Urinary bladder (tissue), 4 donors: Measurements from ENCODE around the gene ZCCHC7. TPM values are rescaled to one million over a fixed set of nuclear protein-coding genes. Genes with fewer than 3 reads are reported as not detected.
"Not testable (repeated sequence)": the region's sequence is repeated elsewhere in the genome, so short reads cannot be mapped to it uniquely, and the experiment has no call there.

Experiments used
- DNase-seq: peaks from one replicate; pipeline ENCODE4 v3.0.0-alpha.2; 2015; ENCODE audit errors: extremely low spot score
- H3K27ac ChIP-seq: one replicate; pipeline ENCODE4 v1.5.1; 2013; ENCODE audit warnings: low read depth, mild to moderate bottlenecking, moderate library complexity
- H3K36me3 ChIP-seq: one replicate; pipeline ENCODE4 v1.6.1; 2013; ENCODE audit warnings: mild to moderate bottlenecking, moderate library complexity; ENCODE audit not compliant: insufficient read depth
- H3K4me1 ChIP-seq: one replicate; pipeline ENCODE4 v1.6.1; 2013; ENCODE audit warnings: mild to moderate bottlenecking, moderate library complexity; ENCODE audit not compliant: insufficient read depth
- H3K4me3 ChIP-seq: one replicate; pipeline ENCODE4 v1.5.1; 2013; ENCODE audit warnings: low read depth, low read length
- WGBS: extraction: QIAGEN DNeasy Blood & Tissue Kit; methylation state at CpG from one replicate; pipeline ENCODE4 v1.1.7; 2013; 5-methylcytosine and 5-hydroxymethylcytosine counted together
- polyA plus RNA-seq: library from polyadenylated mRNA; stranded (reverse); fragments of 200-250 nt; gene quantifications from one replicate; pipeline ENCODE4 v1.2.3, GENCODE V29; 2013
- total RNA-seq: library from RNA; depleted of rRNA; stranded (reverse); fragments of >200 nt; gene quantifications from one replicate; pipeline ENCODE4 v1.2.3, GENCODE V29; 2014
- donor health status: healthy with polysubstance abuse.
- donor health status: healthy.

The ZCCHC7 gene
- total RNA-seq (40.7 TPM), polyA plus RNA-seq (10.9 TPM)

GRCh38 chr9:37119907-37120842 lies at the start of gene ZCCHC7:
TSS of gene ZCCHC7 (plus strand) at chr9:37120574.
- H3K27ac ChIP-seq = peak within 1 kb of the TSS; percentile 97
- H3K4me3 ChIP-seq = peak within 1 kb of the TSS; percentile 79
- peak; percentile 93 for DNase-seq
- no peaks in the 10 kb centered on the region for H3K4me1 ChIP-seq
- WGBS = 4% methylated on average over 82 of the region's 82 CpGs
- peaks cover 1% of the 10 kb centered on the region for H3K36me3 ChIP-seq

GRCh38 chr9:37074790-37075189 lies 45.6 kb upstream of the ZCCHC7 start:
- 63% methylated on average over 4 of the region's 4 CpGs for WGBS
- DNase-seq, H3K4me3 ChIP-seq, H3K36me3 ChIP-seq, H3K27ac ChIP-seq, H3K4me1 ChIP-seq: not testable (repeated sequence)

- Histone ChIP-seq H3K36me3 (no peaks in the 10 kb centered on the region), H3K27ac (peak overlapping the region; percentile 80), H3K4me3 (peak overlapping the region; percentile 71), H3K4me1 (no peaks in the 10 kb centered on the region)
- DNase-seq = peak; percentile 88
- 2% methylated on average over 63 of the region's 63 CpGs for WGBS
These were observed 40.8 kb upstream of the ZCCHC7 start for GRCh38 chr9:37079370-37080164.

DNA sequence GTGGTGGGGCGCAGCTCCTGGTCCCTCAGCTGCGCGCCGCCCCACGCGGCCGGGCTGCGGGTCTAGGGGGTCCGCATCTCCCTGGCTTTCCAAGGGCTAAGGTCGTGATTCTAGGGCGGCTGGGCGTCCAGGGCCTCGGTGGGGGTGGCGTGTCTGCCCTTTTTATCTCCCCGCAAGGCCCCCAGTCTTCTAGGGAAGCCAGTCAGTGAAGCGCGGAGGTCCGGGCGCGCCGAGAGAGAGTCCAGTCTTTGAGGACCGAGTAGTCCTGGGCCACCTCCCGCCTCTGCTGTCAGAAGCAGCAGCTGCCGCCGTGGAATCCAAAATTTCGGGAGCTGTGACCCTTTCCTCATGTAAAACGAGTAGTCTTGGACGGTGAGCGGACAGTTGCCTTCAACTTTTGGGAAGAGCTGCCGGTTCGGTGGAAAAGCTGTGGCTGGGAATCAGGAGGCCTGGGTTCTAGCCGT lies 40.2 kb upstream of the ZCCHC7 start:
- H3K36me3 ChIP-seq, DNase-seq, H3K4me1 ChIP-seq: not testable (repeated sequence)
- peak overlapping the region; percentile 80 for H3K27ac ChIP-seq
- WGBS = 1% methylated on average over 32 of the region's 32 CpGs
- peak overlapping the region; percentile 71 for H3K4me3 ChIP-seq

DNA sequence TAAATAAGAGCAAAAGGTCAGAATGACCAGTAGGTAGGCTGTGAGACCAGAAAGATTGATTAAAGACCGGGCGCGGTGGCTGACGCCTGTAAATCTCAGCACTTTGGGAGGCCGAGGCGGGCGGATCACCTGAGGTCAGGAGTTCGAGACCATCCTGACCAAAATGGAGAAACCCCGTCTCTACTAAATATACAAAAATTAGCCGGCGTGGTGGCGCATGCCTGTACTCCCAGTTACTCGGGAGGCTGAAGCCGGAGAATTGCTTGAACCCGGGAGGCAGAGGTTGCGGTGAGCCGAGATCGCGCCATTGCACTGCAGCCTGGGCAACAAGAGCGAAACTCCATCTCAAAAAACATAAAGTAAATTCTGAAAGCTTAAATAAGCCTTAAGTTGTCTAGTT lies 38.9 kb upstream of the ZCCHC7 start:
- WGBS = 98% methylated on average over 20 of the region's 20 CpGs
- H3K27ac ChIP-seq, H3K4me3 ChIP-seq, H3K4me1 ChIP-seq, H3K36me3 ChIP-seq, DNase-seq: not testable (repeated sequence)

DNA sequence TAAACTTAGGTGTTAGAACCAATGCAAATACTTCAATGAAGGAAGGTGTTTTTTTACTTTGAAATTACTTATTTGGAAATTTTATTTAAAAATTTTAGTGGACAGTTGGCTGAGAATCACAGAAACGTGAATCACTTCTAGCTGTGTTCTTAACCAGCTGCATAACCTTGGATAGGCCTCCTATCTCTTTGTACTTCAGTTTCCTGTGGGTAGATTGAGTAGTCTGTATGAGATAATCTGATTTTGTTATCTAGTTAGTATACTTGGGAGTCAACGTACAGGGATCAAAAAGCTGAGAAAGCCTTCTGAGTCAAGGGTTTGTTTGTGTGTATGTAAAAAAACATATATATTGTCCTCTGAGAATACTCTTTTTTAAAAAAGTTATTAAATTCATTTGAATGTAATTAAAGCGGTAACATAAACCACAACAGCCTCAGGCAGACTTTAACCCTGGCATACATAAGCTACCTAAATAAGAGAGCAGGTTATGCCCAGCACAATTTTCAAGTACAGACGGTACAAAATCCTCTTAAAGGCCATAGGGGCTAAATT lies 38.1 kb upstream of the ZCCHC7 start:
- 77% methylated on average over 4 of the region's 4 CpGs for WGBS
- H3K36me3 ChIP-seq = no peaks in the 10 kb centered on the region
- H3K4me1 ChIP-seq = no peaks in the 10 kb centered on the region
- H3K4me3 ChIP-seq = no peak overlapping the region
- DNase-seq = no peak
- no peak overlapping the region for H3K27ac ChIP-seq

GRCh38 chr9:37083654-37084053 lies 36.7 kb upstream of the ZCCHC7 start:
- Histone ChIP-seq H3K27ac (no peak overlapping the region), H3K4me3 (no peak overlapping the region), H3K36me3 (peaks cover under 1% of the 10 kb centered on the region), H3K4me1 (no peaks in the 10 kb centered on the region)
- no peak for DNase-seq

GRCh38 chr9:37085233-37085632 lies 35.1 kb upstream of the ZCCHC7 start:
- Histone ChIP-seq H3K4me1 (no peaks in the 10 kb centered on the region), H3K36me3 (peaks cover 2% of the 10 kb centered on the region), H3K27ac (no peak overlapping the region), H3K4me3 (no peak overlapping the region)
- 97% methylated on average over 1 of the region's 1 CpG for WGBS
- no peak for DNase-seq

- H3K36me3 ChIP-seq, H3K4me1 ChIP-seq, H3K4me3 ChIP-seq, DNase-seq, H3K27ac ChIP-seq: not testable (repeated sequence)
- 70% methylated on average over 3 of the region's 5 CpGs for WGBS
These were observed 27.6 kb upstream of the ZCCHC7 start for GRCh38 chr9:37092714-37093295.

DNA sequence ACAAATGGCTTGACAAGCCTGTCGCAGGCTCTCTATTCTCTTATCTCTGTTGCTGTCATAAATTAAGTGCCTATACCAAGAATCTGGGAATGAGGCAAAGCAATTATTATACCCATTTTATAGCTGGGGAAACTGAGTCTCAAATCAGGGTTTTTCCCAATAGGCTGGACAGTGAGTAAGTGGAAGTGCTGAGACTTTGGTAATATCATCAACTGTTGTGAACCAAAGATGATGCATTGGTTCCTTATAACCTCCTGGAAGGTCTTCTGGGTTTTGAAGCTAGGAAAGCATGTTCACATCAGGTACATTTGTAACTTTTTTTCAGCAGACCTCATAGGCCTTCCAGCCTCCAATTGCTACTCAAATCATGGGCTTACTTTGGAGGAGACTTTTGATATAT lies 25.6 kb upstream of the ZCCHC7 start:
- WGBS = 81% methylated on average over 1 of the region's 1 CpG
- Histone ChIP-seq H3K4me3 (no peak overlapping the region), H3K27ac (no peak overlapping the region), H3K36me3 (no peaks in the 10 kb centered on the region), H3K4me1 (no peaks in the 10 kb centered on the region)
- DNase-seq = no peak

- no peaks in the 10 kb centered on the region for H3K36me3 ChIP-seq
- no peak overlapping the region for H3K27ac ChIP-seq
- WGBS = 85% methylated on average over 4 of the region's 4 CpGs
- H3K4me3 ChIP-seq = no peak overlapping the region
- DNase-seq = no peak
- H3K4me1 ChIP-seq = no peaks in the 10 kb centered on the region
These were observed 23.7 kb upstream of the ZCCHC7 start for GRCh38 chr9:37096628-37097027.

DNA sequence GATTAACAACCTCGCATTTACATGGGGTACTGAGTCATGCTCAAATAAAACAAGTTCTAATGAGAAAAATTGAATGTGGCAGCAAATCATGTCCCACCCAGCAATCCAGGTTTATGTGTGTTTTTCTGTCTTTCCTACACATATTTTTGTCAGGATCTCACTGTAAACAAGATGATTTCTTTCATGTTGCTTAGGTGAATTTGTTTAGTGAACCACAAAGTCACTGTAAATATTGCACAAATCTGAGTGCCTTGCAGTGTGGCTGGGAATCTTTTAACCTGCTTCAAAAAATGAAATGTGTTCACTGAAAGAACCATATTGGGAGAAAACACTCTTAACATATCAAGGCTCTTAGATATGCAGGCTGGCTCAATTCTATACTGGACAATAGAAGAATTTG lies 23.1 kb upstream of the ZCCHC7 start:
- Histone ChIP-seq H3K4me3 (no peak overlapping the region), H3K27ac (no peak overlapping the region), H3K4me1 (no peaks in the 10 kb centered on the region), H3K36me3 (no peaks in the 10 kb centered on the region)
- 87% methylated on average over 1 of the region's 1 CpG for WGBS
- DNase-seq = no peak

DNA sequence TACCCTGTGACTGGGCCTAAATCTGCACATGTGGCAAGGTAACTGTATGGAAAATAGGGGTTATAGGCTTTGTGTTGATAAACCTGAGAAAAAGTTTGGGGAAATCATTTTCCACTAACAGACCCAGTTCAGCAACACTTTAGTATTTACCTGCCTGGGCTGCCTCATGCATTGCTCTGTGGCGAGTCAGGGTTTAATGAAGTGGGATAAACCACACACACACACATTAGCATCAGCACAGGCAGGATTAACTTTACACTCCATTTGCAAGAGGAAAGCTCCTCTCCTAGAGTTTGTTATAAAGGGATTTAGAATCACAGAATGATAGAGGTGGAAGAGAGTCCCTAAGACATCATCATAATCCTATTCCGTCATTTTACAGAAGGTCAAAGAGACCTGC lies 20.0 kb upstream of the ZCCHC7 start:
- H3K36me3 ChIP-seq = no peaks in the 10 kb centered on the region
- no peak for DNase-seq
- H3K27ac ChIP-seq = no peak overlapping the region
- 69% methylated on average over 2 of the region's 2 CpGs for WGBS
- H3K4me3 ChIP-seq = no peak overlapping the region
- no peaks in the 10 kb centered on the region for H3K4me1 ChIP-seq
